K562 (cell line): Measurements from ENCODE around the gene A1BG. TPM values are rescaled to one million over a fixed set of nuclear protein-coding genes. Genes with fewer than 3 reads are reported as not detected.

Source experiments
- ELF4 ChIP-seq: fragments of 450-650 bp; formaldehyde crosslinking; IDR thresholded peaks from 2 replicates; pipeline ENCODE4 v1.4.0; 2022; ENCODE audit warnings: missing genetic modification characterization
- MXD1 ChIP-seq: fragments of 250-450 bp; sonication (Bioruptor Pico); IDR thresholded peaks from 2 replicates; pipeline ENCODE4 v1.8.0; 2021; ENCODE audit warnings: borderline replicate concordance, mild to moderate bottlenecking, moderate library complexity; ENCODE audit not compliant: poor library complexity, severe bottlenecking
- NCOA4 ChIP-seq: fragments of 450-650 bp; IDR thresholded peaks from 2 replicates; pipeline ENCODE4 v1.6.1; 2018; ENCODE audit warnings: mild to moderate bottlenecking; ENCODE audit not compliant: partially characterized antibody
- POLR2G ChIP-seq: fragments of 200-400 bp; formaldehyde crosslinking; IDR thresholded peaks from 2 replicates; pipeline ENCODE4 v1.6.1; 2017; ENCODE audit warnings: low read depth, mild to moderate bottlenecking, antibody characterized with exemption, low read length, moderate library complexity
- SRSF1 ChIP-seq: fragments of 200-400 bp; formaldehyde crosslinking; IDR thresholded peaks from 2 replicates; pipeline ENCODE4 v1.6.1; 2017; ENCODE audit warnings: mild to moderate bottlenecking, low read depth, low read length, moderate library complexity
- TEAD2 ChIP-seq: fragments of 450-650 bp; IDR thresholded peaks from 2 replicates; pipeline ENCODE4 v1.6.1; 2016; ENCODE audit warnings: missing genetic modification characterization, control low read depth, missing compliant biosample characterization
- THRA ChIP-seq: fragments of 450-650 bp; IDR thresholded peaks from 2 replicates; pipeline ENCODE4 v1.6.1; 2017; ENCODE audit warnings: mild to moderate bottlenecking, moderate library complexity
- ZNF197 ChIP-seq: fragments of 200-800 bp; sonication (Bioruptor generic); IDR thresholded peaks from 2 replicates; pipeline ENCODE4 v1.6.1; 2016; ENCODE audit warnings: low read depth, missing genetic modification characterization, missing compliant biosample characterization
- ZNF57 ChIP-seq: fragments of 450-650 bp; formaldehyde crosslinking; IDR thresholded peaks from 2 replicates; pipeline ENCODE4 v1.4.0; 2020; ENCODE audit warnings: mild to moderate bottlenecking, moderate library complexity
- ZNF740 ChIP-seq, 3 experiments: fragments of 200-800 bp in 1 of 3; sonication (Bioruptor generic) in 1 of 3; sonication (generic) in 1 of 3; formaldehyde crosslinking in 1 of 3; IDR thresholded peaks; 2 replicates each; pipeline versions ENCODE4 v1.6.1 to v1.8.0; 2016 to 2022; ENCODE audit warnings: mild to moderate bottlenecking in 2 of 3, missing compliant biosample characterization in 2 of 3, missing genetic modification characterization in 2 of 3, missing genetic modification reagents in 1 of 3
- ZNF75A ChIP-seq: fragments of 450-650 bp; formaldehyde crosslinking; IDR thresholded peaks from 2 replicates; pipeline ENCODE4 v1.4.0; 2020; ENCODE audit warnings: mild to moderate bottlenecking
- polyA plus RNA-seq, 8 experiments: library from polyadenylated mRNA; depleted of rRNA in 4 of 8; stranded (reverse) in 5 of 8; unstranded in 3 of 8; fragments of >200 nt; fragmentation: Nextera tagmentation in 2 of 8; fragmentation: Illumina TruSeq in 1 of 8; extraction: Ambion mirVana in 2 of 8; extraction: Trizol in 1 of 8; gene quantifications; 2 replicates each; pipeline versions ENCODE4 v1.2.1 to v1.2.3, GENCODE V29; 2011 to 2014; ENCODE audit warnings: inconsistent platforms in 1 of 8, missing spikeins in 1 of 8
- total RNA-seq, 7 experiments: library from RNA; depleted of rRNA in 6 of 7; stranded (reverse); fragments of >200 nt in 6 of 7; fragmentation: Illumina TruSeq in 2 of 7; extraction: Trizol in 2 of 7; gene quantifications; 2 replicates each; pipeline versions ENCODE4 v1.2.1 to v1.2.3, GENCODE V29; 2011 to 2021; ENCODE audit warnings: low replicate concordance in 1 of 7
- TF ChIP-seq, protein P1 (sequence below): fragments of 200-400 bp; formaldehyde crosslinking; IDR thresholded peaks from 2 replicates; pipeline ENCODE4 v1.6.1; 2017; ENCODE audit warnings: mild to moderate bottlenecking, low read depth, low read length, moderate library complexity
- TF ChIP-seq, protein P2 (sequence below): fragments of 250-450 bp; sonication (Bioruptor Pico); IDR thresholded peaks from 2 replicates; pipeline ENCODE4 v1.4.0; 2020
- TF ChIP-seq, protein P3 (sequence below): fragments of 450-650 bp; IDR thresholded peaks from 2 replicates; pipeline ENCODE4 v1.6.1; 2018; ENCODE audit warnings: mild to moderate bottlenecking, low read depth; ENCODE audit not compliant: partially characterized antibody

The A1BG gene
- total and polyA plus RNA-seq, 9 of the 15 experiments (the other 6 are each of a cell fraction or from before 2014, with no cell fraction given): 0.10 to 19.8 (median 2.6) TPM

GRCh38 chr19:58400916-58401839, 47.9 kb upstream of the A1BG start (continued):
- TF ChIP-seq THRA: no peak
- TF ChIP-seq ZNF57: no peak
- TF ChIP-seq, protein P1, sequence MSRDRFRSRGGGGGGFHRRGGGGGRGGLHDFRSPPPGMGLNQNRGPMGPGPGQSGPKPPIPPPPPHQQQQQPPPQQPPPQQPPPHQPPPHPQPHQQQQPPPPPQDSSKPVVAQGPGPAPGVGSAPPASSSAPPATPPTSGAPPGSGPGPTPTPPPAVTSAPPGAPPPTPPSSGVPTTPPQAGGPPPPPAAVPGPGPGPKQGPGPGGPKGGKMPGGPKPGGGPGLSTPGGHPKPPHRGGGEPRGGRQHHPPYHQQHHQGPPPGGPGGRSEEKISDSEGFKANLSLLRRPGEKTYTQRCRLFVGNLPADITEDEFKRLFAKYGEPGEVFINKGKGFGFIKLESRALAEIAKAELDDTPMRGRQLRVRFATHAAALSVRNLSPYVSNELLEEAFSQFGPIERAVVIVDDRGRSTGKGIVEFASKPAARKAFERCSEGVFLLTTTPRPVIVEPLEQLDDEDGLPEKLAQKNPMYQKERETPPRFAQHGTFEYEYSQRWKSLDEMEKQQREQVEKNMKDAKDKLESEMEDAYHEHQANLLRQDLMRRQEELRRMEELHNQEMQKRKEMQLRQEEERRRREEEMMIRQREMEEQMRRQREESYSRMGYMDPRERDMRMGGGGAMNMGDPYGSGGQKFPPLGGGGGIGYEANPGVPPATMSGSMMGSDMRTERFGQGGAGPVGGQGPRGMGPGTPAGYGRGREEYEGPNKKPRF: no peak
- TF ChIP-seq ELF4 (CRISPR knock-in tag): peak; percentile 34; the same call in 1 of the 2 replicates
- TF ChIP-seq TEAD2 (tag): no peak
- TF ChIP-seq, protein P2, sequence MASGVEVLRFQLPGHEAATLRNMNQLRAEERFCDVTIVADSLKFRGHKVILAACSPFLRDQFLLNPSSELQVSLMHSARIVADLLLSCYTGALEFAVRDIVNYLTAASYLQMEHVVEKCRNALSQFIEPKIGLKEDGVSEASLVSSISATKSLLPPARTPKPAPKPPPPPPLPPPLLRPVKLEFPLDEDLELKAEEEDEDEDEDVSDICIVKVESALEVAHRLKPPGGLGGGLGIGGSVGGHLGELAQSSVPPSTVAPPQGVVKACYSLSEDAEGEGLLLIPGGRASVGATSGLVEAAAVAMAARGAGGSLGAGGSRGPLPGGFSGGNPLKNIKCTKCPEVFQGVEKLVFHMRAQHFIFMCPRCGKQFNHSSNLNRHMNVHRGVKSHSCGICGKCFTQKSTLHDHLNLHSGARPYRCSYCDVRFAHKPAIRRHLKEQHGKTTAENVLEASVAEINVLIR (CRISPR knock-in tag): peak; percentile 81
- TF ChIP-seq SRSF1: no peak
- peak; percentile 98 for TF ChIP-seq POLR2G
- TF ChIP-seq, protein P3, sequence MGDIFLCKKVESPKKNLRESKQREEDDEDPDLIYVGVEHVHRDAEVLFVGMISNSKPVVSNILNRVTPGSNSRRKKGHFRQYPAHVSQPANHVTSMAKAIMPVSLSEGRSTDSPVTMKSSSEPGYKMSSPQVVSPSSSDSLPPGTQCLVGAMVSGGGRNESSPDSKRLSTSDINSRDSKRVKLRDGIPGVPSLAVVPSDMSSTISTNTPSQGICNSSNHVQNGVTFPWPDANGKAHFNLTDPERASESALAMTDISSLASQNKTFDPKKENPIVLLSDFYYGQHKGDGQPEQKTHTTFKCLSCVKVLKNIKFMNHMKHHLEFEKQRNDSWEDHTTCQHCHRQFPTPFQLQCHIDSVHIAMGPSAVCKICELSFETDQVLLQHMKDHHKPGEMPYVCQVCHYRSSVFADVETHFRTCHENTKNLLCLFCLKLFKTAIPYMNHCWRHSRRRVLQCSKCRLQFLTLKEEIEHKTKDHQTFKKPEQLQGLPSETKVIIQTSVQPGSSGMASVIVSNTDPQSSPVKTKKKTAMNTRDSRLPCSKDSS: no peak
- no peak for TF ChIP-seq NCOA4
- no peak for TF ChIP-seq MXD1 (CRISPR knock-in tag)
- no peak for TF ChIP-seq ZNF740 (CRISPR knock-in tag; IDR thresholded peaks at IDR 0.05)
- no peak for TF ChIP-seq ZNF740 (tag; IDR thresholded peaks at IDR 0.05)
- TF ChIP-seq ZNF197: no peak
- TF ChIP-seq ZNF75A (CRISPR knock-in tag): no peak
